Measurements from ENCODE around the gene MRPS6. TPM values are rescaled to one million over a fixed set of nuclear protein-coding genes. Genes with fewer than 3 reads are reported as not detected.

MRPS6 gene
- total RNA-seq, 2 experiments from 2014 or later, result 82.9 to 124 TPM

DNA sequence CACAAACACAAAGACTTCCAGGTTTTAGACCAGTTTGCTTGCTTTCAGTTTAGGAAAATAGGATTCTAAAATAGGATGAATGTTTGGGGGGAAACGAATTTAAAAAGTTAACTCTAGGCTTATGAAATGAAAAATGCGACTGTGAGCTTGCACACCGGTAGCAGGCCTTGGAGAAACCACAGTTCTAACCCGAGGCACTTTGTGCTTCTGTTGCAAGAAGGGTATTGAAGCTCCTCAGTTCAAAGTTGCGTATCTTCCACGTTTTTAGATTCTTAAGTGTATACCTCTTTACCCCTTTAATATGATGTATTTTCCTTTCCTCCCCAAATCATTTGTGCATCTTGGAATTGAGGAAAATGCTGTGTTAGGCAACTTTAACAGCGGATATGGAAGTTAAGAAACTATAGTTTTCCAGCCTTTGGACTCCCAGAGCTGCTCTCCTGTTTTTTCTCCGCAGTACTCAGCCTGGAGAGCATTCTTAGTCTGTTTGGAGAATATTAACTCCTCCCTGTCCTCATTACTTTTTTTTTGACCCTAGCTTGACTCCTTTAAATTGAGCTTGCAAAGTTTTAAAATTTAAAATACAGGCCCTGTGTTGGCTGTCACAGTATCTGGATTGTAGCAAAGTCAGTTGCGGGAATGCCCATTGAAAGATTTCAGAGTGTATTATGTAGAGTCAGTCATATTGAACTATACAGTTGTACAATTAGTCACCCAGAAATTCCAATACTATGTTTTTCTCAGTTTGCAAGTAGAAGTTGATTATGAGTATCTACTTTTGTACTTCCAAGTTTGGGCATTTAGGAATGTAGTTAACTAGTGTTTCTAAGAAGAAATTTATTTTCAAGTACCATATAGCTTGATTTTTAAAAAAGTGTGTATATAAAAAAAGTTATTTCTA lies 2.6 kb downstream of the MRPS6 start:
- no peaks in the 10 kb centered on the region for H3K27me3 Mint-ChIP-seq
- ATAC-seq (no peak), DNase-seq (no peak)
- H3K4me3 Mint-ChIP-seq, result peak overlapping the region; percentile 90
- peak overlapping the region; percentile 81 for H3K27ac Mint-ChIP-seq
- CTCF ChIA-PET, result interaction anchor here (0.6 to 4.7 kb wide), 6 partner anchors 53 to 272 kb away, joined by 3 to 39 read pairs (median 5); no protein-coding TSS in a partner anchor
- H3K9me3 Mint-ChIP-seq (ENCODE audit: low read depth), result no peaks in the 10 kb centered on the region
- H3K36me3 Mint-ChIP-seq, result peaks cover 57% of the 10 kb centered on the region
- H3K4me1 Mint-ChIP-seq, result peaks cover 64% of the 10 kb centered on the region

DNA sequence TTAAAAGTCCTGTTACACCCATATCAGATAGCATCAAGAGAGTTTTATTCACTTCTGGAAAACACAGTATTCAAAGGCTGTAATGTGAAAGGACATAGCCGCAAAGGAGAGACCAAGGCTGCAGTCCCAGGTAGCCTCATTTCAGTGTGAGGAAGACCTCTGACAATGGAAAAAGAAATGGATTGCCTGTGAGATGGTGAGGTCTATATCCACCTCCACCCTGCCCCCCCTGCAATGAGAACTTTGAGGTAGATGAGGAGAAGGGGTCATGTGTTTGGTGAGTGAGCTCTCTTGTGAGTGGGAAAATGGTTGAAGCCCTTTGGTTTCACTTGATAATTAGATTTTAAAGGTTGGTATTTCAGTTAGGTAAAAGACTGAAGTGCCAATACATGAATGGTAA lies 3.5 kb downstream of the MRPS6 start:
- Mint-ChIP-seq H3K9me3 (ENCODE audit: low read depth) (no peaks in the 10 kb centered on the region), H3K4me1 (peaks cover 70% of the 10 kb centered on the region), H3K27me3 (no peaks in the 10 kb centered on the region), H3K27ac (peak overlapping the region; percentile 6), H3K4me3 (peak overlapping the region; percentile 30), H3K36me3 (peaks cover 63% of the 10 kb centered on the region)
- no peak for DNase-seq
- ATAC-seq, result no peak
- CTCF ChIA-PET, result interaction anchor here (1.3 to 4.7 kb wide), 5 partner anchors 14 to 271 kb away, joined by 3 to 39 read pairs (median 5); no protein-coding TSS in a partner anchor

GRCh38 chr21:34077888-34078287 lies 4.5 kb downstream of the MRPS6 start:
- CTCF ChIA-PET, result interaction anchor here (1.3 to 1.8 kb wide), 3 partner anchors 14 to 154 kb away, joined by 3 to 6 read pairs (median 4); no protein-coding TSS in a partner anchor
- Mint-ChIP-seq H3K27me3 (no peaks in the 10 kb centered on the region), H3K4me3 (peak overlapping the region; percentile 47), H3K36me3 (peaks cover 73% of the 10 kb centered on the region), H3K9me3 (ENCODE audit: low read depth) (no peaks in the 10 kb centered on the region), H3K27ac (peak overlapping the region; percentile 66), H3K4me1 (peaks cover 77% of the 10 kb centered on the region)
- DNase-seq (no peak), ATAC-seq (no peak)

DNA sequence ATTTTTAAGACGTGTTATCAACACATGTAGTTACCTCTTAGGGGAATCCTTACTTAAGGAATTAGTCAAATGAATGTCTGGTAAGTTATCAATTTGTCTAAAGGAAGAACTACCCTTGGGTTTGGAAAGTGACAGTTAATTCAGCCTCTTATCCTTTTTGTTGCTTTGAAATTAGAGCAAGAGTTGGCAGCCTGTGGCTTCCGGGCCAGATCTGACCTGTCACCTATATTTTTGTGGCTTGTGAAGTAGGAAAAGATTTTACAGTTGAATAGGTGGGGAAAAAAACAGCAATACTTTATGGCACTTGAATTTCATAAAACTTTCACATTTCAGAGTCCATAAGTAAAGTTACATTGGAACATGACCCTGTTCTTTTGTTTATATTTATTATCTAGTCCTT lies 5.5 kb downstream of the MRPS6 start:
- Mint-ChIP-seq H3K27ac (peak overlapping the region; percentile 52), H3K9me3 (ENCODE audit: low read depth) (no peaks in the 10 kb centered on the region), H3K36me3 (peaks cover 82% of the 10 kb centered on the region), H3K27me3 (no peaks in the 10 kb centered on the region), H3K4me3 (peak overlapping the region; percentile 8), H3K4me1 (peaks cover 86% of the 10 kb centered on the region)
- ATAC-seq (peak; percentile 24), DNase-seq (peak; percentile 67)
- CTCF ChIA-PET, result interaction anchor here (1.7 to 1.8 kb wide), 2 partner anchors 16 to 155 kb away, joined by 4 to 6 read pairs; no protein-coding TSS in a partner anchor

- Mint-ChIP-seq H3K27me3 (no peaks in the 10 kb centered on the region), H3K36me3 (peaks cover 74% of the 10 kb centered on the region), H3K9me3 (ENCODE audit: low read depth) (no peaks in the 10 kb centered on the region), H3K27ac (no peak overlapping the region), H3K4me3 (no peak overlapping the region), H3K4me1 (peaks cover 85% of the 10 kb centered on the region)
- CTCF ChIA-PET, result interaction anchor here (0.6 to 1.9 kb wide), 3 partner anchors 156 to 267 kb away, joined by 3 to 6 read pairs (median 3); no protein-coding TSS in a partner anchor
- DNase-seq (no peak), ATAC-seq (no peak)
Measured at GRCh38 chr21:34080710-34081109, 7.3 kb downstream of the MRPS6 start.

DNA sequence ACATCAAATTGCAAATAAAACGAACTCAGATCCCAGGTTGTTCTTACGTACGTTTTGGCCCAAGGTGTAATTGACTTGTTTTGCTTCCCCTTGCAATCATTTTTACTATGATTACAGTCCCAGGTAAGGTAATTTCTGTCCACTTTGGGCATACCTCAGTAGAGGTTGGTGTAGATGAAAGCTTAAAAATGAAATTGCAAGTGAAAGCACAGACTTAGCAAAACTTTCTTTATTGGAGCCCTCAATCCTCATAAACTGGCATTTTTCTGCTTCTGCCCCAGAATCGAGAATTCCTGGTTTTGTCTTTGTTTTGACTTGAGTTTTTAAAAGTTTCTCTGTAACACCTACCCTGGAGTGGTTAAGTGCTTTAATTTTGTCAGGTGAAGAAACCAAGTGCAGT lies 9.4 kb downstream of the MRPS6 start:
- CTCF ChIA-PET, result interaction anchor here (0.8 to 1.9 kb wide), 3 partner anchors 89 to 265 kb away, joined by 3 to 6 read pairs (median 3); no protein-coding TSS in a partner anchor
- DNase-seq (no peak), ATAC-seq (no peak)
- H3K36me3 Mint-ChIP-seq, result peaks cover 61% of the 10 kb centered on the region
- no peak overlapping the region for H3K4me3 Mint-ChIP-seq
- H3K4me1 Mint-ChIP-seq, result peaks cover 67% of the 10 kb centered on the region
- no peaks in the 10 kb centered on the region for H3K27me3 Mint-ChIP-seq
- no peaks in the 10 kb centered on the region for H3K9me3 Mint-ChIP-seq (ENCODE audit: low read depth)
- no peak overlapping the region for H3K27ac Mint-ChIP-seq

GRCh38 chr21:34083357-34083756 lies 10.0 kb downstream of the MRPS6 start:
- Mint-ChIP-seq H3K27ac (no peak overlapping the region), H3K4me3 (no peak overlapping the region), H3K27me3 (no peaks in the 10 kb centered on the region), H3K4me1 (peaks cover 65% of the 10 kb centered on the region), H3K36me3 (peaks cover 60% of the 10 kb centered on the region), H3K9me3 (ENCODE audit: low read depth) (no peaks in the 10 kb centered on the region)
- DNase-seq (no peak), ATAC-seq (no peak)
- CTCF ChIA-PET, result interaction anchor here (1.0 to 1.5 kb wide), 3 partner anchors 9 to 159 kb away, joined by 3 to 4 read pairs (median 3); no protein-coding TSS in a partner anchor

- ATAC-seq (no peak), DNase-seq (no peak)
- H3K9me3 Mint-ChIP-seq (ENCODE audit: low read depth), result no peaks in the 10 kb centered on the region
- CTCF ChIA-PET, result no interaction called here
- H3K27me3 Mint-ChIP-seq, result no peaks in the 10 kb centered on the region
- H3K36me3 Mint-ChIP-seq, result peaks cover 55% of the 10 kb centered on the region
- no peak overlapping the region for H3K27ac Mint-ChIP-seq
- H3K4me1 Mint-ChIP-seq, result peaks cover 62% of the 10 kb centered on the region
- no peak overlapping the region for H3K4me3 Mint-ChIP-seq
Measured at GRCh38 chr21:34085129-34085528, 11.8 kb downstream of the MRPS6 start.

- no peaks in the 10 kb centered on the region for H3K9me3 Mint-ChIP-seq (ENCODE audit: low read depth)
- H3K4me1 Mint-ChIP-seq, result peaks cover 60% of the 10 kb centered on the region
- no peak overlapping the region for H3K27ac Mint-ChIP-seq
- CTCF ChIA-PET, result interaction anchor here (1.0 to 1.2 kb wide), 2 partner anchors 112 to 261 kb away, joined by 3 read pairs; no protein-coding TSS in a partner anchor
- DNase-seq (peak; percentile 59), ATAC-seq (peak; percentile 77)
- peaks cover 42% of the 10 kb centered on the region for H3K36me3 Mint-ChIP-seq
- H3K4me3 Mint-ChIP-seq, result no peak overlapping the region
- no peaks in the 10 kb centered on the region for H3K27me3 Mint-ChIP-seq
Measured at GRCh38 chr21:34086887-34087306, 13.5 kb downstream of the MRPS6 start.

DNA sequence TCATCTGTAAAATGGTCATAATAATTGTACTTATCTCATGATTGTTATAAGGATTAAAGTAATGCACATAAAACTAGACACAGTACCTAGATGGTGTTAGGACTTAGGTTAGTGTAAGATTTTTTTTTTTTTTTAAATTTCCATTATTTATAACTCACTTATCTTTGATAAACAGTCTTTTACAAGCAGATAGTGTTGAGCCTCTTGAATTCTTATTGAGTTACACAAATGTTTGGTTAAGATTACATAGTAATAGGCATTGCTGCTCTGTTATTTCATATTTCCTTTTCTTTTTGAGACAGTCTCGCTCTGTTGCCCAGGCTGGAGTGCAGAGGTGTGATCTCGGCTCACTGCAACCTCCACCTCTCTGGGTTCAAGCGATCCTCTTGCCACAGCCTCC lies 15.4 kb downstream of the MRPS6 start:
- Mint-ChIP-seq H3K36me3 (peaks cover 34% of the 10 kb centered on the region), H3K27me3 (no peaks in the 10 kb centered on the region), H3K4me1 (peaks cover 51% of the 10 kb centered on the region), H3K9me3 (ENCODE audit: low read depth) (no peaks in the 10 kb centered on the region), H3K27ac (no peak overlapping the region), H3K4me3 (no peak overlapping the region)
- CTCF ChIA-PET, result no interaction called here
- ATAC-seq (no peak), DNase-seq (no peak)

- Mint-ChIP-seq H3K27me3 (no peaks in the 10 kb centered on the region), H3K9me3 (ENCODE audit: low read depth) (no peaks in the 10 kb centered on the region), H3K36me3 (peaks cover 48% of the 10 kb centered on the region), H3K4me1 (peaks cover 42% of the 10 kb centered on the region), H3K27ac (no peak overlapping the region), H3K4me3 (no peak overlapping the region)
- ATAC-seq (no peak), DNase-seq (no peak)
- CTCF ChIA-PET, result interaction anchor here (0.9 to 4.5 kb wide), 6 partner anchors 9 to 257 kb away, joined by 3 to 21 read pairs (median 4); no protein-coding TSS in a partner anchor
Measured at GRCh38 chr21:34091032-34091431, 17.7 kb downstream of the MRPS6 start.

DNA sequence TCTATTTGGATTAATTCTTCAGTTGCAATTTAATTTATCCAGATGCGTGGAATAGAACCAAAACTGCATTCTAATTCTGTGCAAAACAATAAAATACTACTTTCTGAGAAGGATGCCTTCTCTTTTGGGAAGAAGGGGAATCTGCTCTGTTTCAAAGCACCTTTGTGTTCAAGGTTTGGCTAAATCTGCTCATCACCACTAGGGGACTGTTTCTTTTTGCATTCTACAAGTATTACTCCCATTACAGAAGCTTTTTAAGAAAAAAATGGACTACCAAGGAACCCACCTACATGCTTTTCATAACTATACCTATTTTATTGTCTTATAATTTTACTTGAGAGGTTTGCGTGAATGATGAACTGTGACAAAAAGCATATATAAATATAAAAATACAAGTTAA lies 18.2 kb downstream of the MRPS6 start:
- Mint-ChIP-seq H3K9me3 (ENCODE audit: low read depth) (no peaks in the 10 kb centered on the region), H3K27ac (no peak overlapping the region), H3K36me3 (peaks cover 53% of the 10 kb centered on the region), H3K4me3 (no peak overlapping the region), H3K27me3 (no peaks in the 10 kb centered on the region), H3K4me1 (peaks cover 44% of the 10 kb centered on the region)
- no peak for DNase-seq
- CTCF ChIA-PET, result interaction anchor here (1.2 to 4.5 kb wide), 4 partner anchors 13 to 168 kb away, joined by 3 to 21 read pairs (median 4); no protein-coding TSS in a partner anchor
- no peak for ATAC-seq

- Mint-ChIP-seq H3K9me3 (ENCODE audit: low read depth) (no peaks in the 10 kb centered on the region), H3K27me3 (no peaks in the 10 kb centered on the region), H3K4me3 (no peak overlapping the region), H3K36me3 (peaks cover 60% of the 10 kb centered on the region), H3K27ac (peak overlapping the region; percentile 20), H3K4me1 (peaks cover 48% of the 10 kb centered on the region)
- DNase-seq (no peak), ATAC-seq (no peak)
- CTCF ChIA-PET, result interaction anchor here (0.7 to 4.5 kb wide), 6 partner anchors 11 to 213 kb away, joined by 3 to 21 read pairs (median 4); no protein-coding TSS in a partner anchor
Measured at GRCh38 chr21:34092262-34092921, 19.0 kb downstream of the MRPS6 start.
